ENCODE data around the gene SNRPA1. TPM values are rescaled to one million over a fixed set of nuclear protein-coding genes. Genes with fewer than 3 reads are reported as not detected.

SNRPA1 gene
- total RNA-seq, 2 experiments from 2014 or later, result 107 to 113 TPM

- H3K27ac Mint-ChIP-seq, result peak within 1 kb of the TSS; percentile 86
- no peaks in the 10 kb centered on the region for H3K9me3 Mint-ChIP-seq
- DNase-seq, result peak; percentile 91
- ChIA-PET CTCF (interaction anchor here (1.1 to 4.6 kb wide), 7 partner anchors 11 to 365 kb away, joined by 3 to 40 read pairs (median 4); no protein-coding TSS in a partner anchor), POLR2A (interaction anchor here (1.1 to 3.8 kb wide), 6 partner anchors 11 to 22 kb away, joined by 4 to 43 read pairs (median 6); partner anchors contain the start of gene SNRPA1)
- H3K27me3 Mint-ChIP-seq, result no peaks in the 10 kb centered on the region
- peaks cover 62% of the 10 kb centered on the region for H3K36me3 Mint-ChIP-seq (ENCODE audit: low read depth)
- H3K4me3 Mint-ChIP-seq, result peak within 1 kb of the TSS; percentile 96
- peaks cover 36% of the 10 kb centered on the region for H3K4me1 Mint-ChIP-seq
Observed at GRCh38 chr15:101277038-101277822, 17.8 kb downstream of the SNRPA1 start, which contains the start of gene SELENOS. Gene SELENOS, minus strand, starts transcription at chr15:101277485. Its CDS starts 68 bp downstream, at chr15:101277417.

- Mint-ChIP-seq H3K4me3 (peak overlapping the region; percentile 96), H3K9me3 (no peaks in the 10 kb centered on the region), H3K36me3 (ENCODE audit: low read depth) (peaks cover 61% of the 10 kb centered on the region), H3K27me3 (no peaks in the 10 kb centered on the region), H3K4me1 (peaks cover 36% of the 10 kb centered on the region), H3K27ac (peak overlapping the region; percentile 86)
- CTCF ChIA-PET, result interaction anchor here (0.7 to 4.6 kb wide), 8 partner anchors 12 to 373 kb away, joined by 3 to 40 read pairs (median 4); no protein-coding TSS in a partner anchor
- POLR2A ChIA-PET, result interaction anchor here (0.6 to 3.8 kb wide), 5 partner anchors 11 to 32 kb away, joined by 3 to 43 read pairs (median 4); partner anchors contain the start of gene SNRPA1
- DNase-seq, result peak; percentile 50
Observed at GRCh38 chr15:101276501-101277037, 18.5 kb downstream of the SNRPA1 start.

GRCh38 chr15:101275018-101275417, 20.0 kb downstream of the SNRPA1 start:
- POLR2A ChIA-PET, result interaction anchor here (1.2 to 3.8 kb wide), 2 partner anchors 20 to 35 kb away, joined by 3 to 43 read pairs; partner anchors contain the start of gene SNRPA1
- DNase-seq, result no peak
- Mint-ChIP-seq H3K4me3 (peak overlapping the region; percentile 96), H3K9me3 (no peaks in the 10 kb centered on the region), H3K27ac (peak overlapping the region; percentile 50), H3K27me3 (no peaks in the 10 kb centered on the region), H3K4me1 (peaks cover 36% of the 10 kb centered on the region), H3K36me3 (ENCODE audit: low read depth) (peaks cover 65% of the 10 kb centered on the region)
- CTCF ChIA-PET, result interaction anchor here (0.8 to 4.6 kb wide), 9 partner anchors 13 to 366 kb away, joined by 3 to 40 read pairs (median 5); no protein-coding TSS in a partner anchor

- ChIA-PET POLR2A (interaction anchor here (0.6 to 3.8 kb wide), 5 partner anchors 10 to 30 kb away, joined by 3 to 43 read pairs (median 3); partner anchors contain the start of genes CHSY1 and SNRPA1), CTCF (interaction anchor here (0.6 to 4.6 kb wide), 3 partner anchors 15 to 265 kb away, joined by 3 to 40 read pairs (median 3); no protein-coding TSS in a partner anchor)
- H3K9me3 Mint-ChIP-seq, result no peaks in the 10 kb centered on the region
- H3K4me1 Mint-ChIP-seq, result peaks cover 36% of the 10 kb centered on the region
- H3K27me3 Mint-ChIP-seq, result no peaks in the 10 kb centered on the region
- H3K27ac Mint-ChIP-seq, result no peak overlapping the region
- peaks cover 62% of the 10 kb centered on the region for H3K36me3 Mint-ChIP-seq (ENCODE audit: low read depth)
- no peak overlapping the region for H3K4me3 Mint-ChIP-seq
- no peak for DNase-seq
Observed at GRCh38 chr15:101273534-101273933, 21.5 kb downstream of the SNRPA1 start.

- POLR2A ChIA-PET, result interaction anchor here (0.7 to 0.9 kb wide), 2 partner anchors 13 to 20 kb away, joined by 3 to 4 read pairs; partner anchors contain the start of gene CHSY1
- Mint-ChIP-seq H3K27me3 (no peaks in the 10 kb centered on the region), H3K4me1 (peaks cover 30% of the 10 kb centered on the region), H3K4me3 (no peak overlapping the region), H3K36me3 (ENCODE audit: low read depth) (peaks cover 62% of the 10 kb centered on the region), H3K9me3 (no peaks in the 10 kb centered on the region), H3K27ac (no peak overlapping the region)
- CTCF ChIA-PET, result interaction anchor here (1.5 to 4.6 kb wide), 2 partner anchors 16 to 256 kb away, joined by 3 to 40 read pairs; no protein-coding TSS in a partner anchor
- no peak for DNase-seq
Observed at GRCh38 chr15:101272584-101272983, 22.5 kb downstream of the SNRPA1 start.

- Mint-ChIP-seq H3K36me3 (ENCODE audit: low read depth) (peaks cover 47% of the 10 kb centered on the region), H3K9me3 (no peaks in the 10 kb centered on the region), H3K27me3 (no peaks in the 10 kb centered on the region), H3K4me1 (peaks cover 8% of the 10 kb centered on the region), H3K27ac (no peak overlapping the region), H3K4me3 (no peak overlapping the region)
- DNase-seq, result no peak
- ChIA-PET CTCF (interaction anchor here (1.2 to 3.1 kb wide), 3 partner anchors 9 to 261 kb away, joined by 7 to 11 read pairs (median 7); no protein-coding TSS in a partner anchor), POLR2A (interaction anchor here (1.3 kb wide), 1 partner anchor 11 kb away, joined by 4 read pairs; no protein-coding TSS in a partner anchor)
Observed at GRCh38 chr15:101269479-101270223, 25.4 kb downstream of the SNRPA1 start.

- H3K27ac Mint-ChIP-seq, result no peak overlapping the region
- H3K27me3 Mint-ChIP-seq, result peaks cover 2% of the 10 kb centered on the region
- ChIA-PET CTCF (interaction anchor here (0.6 to 3.2 kb wide), 6 partner anchors 9 to 349 kb away, joined by 3 to 11 read pairs (median 4); partner anchors contain the start of gene LRRK1), POLR2A (interaction anchor here (0.9 to 1.9 kb wide), 4 partner anchors 9 to 177 kb away, joined by 3 to 8 read pairs (median 6); partner anchors contain the start of gene SNRPA1)
- H3K4me1 Mint-ChIP-seq, result peaks cover 3% of the 10 kb centered on the region
- no peak for DNase-seq
- no peak overlapping the region for H3K4me3 Mint-ChIP-seq
- peaks cover 26% of the 10 kb centered on the region for H3K36me3 Mint-ChIP-seq (ENCODE audit: low read depth)
- H3K9me3 Mint-ChIP-seq, result no peaks in the 10 kb centered on the region
Observed at GRCh38 chr15:101267320-101268104, 27.5 kb downstream of the SNRPA1 start.

- ChIA-PET CTCF (interaction anchor here (1.5 to 3.2 kb wide), 3 partner anchors 8 to 258 kb away, joined by 4 to 11 read pairs (median 9); no protein-coding TSS in a partner anchor), POLR2A (interaction anchor here (1.3 to 1.9 kb wide), 3 partner anchors 8 to 28 kb away, joined by 4 to 8 read pairs (median 7); partner anchors contain the start of gene SNRPA1)
- H3K27me3 Mint-ChIP-seq, result peaks cover 2% of the 10 kb centered on the region
- peaks cover 3% of the 10 kb centered on the region for H3K4me1 Mint-ChIP-seq
- DNase-seq, result no peak
- H3K9me3 Mint-ChIP-seq, result no peaks in the 10 kb centered on the region
- H3K27ac Mint-ChIP-seq, result no peak overlapping the region
- peaks cover 20% of the 10 kb centered on the region for H3K36me3 Mint-ChIP-seq (ENCODE audit: low read depth)
- no peak overlapping the region for H3K4me3 Mint-ChIP-seq
Observed at GRCh38 chr15:101266787-101267186, 28.3 kb downstream of the SNRPA1 start.

- Mint-ChIP-seq H3K27me3 (peaks cover 4% of the 10 kb centered on the region), H3K4me3 (no peak overlapping the region), H3K27ac (no peak overlapping the region), H3K4me1 (peaks cover 3% of the 10 kb centered on the region), H3K36me3 (ENCODE audit: low read depth) (peaks cover 12% of the 10 kb centered on the region), H3K9me3 (no peaks in the 10 kb centered on the region)
- ChIA-PET CTCF (interaction anchor here (1.1 to 3.2 kb wide), 4 partner anchors 8 to 258 kb away, joined by 3 to 11 read pairs (median 6); no protein-coding TSS in a partner anchor), POLR2A (interaction anchor here (1.9 kb wide), 1 partner anchor 29 kb away, joined by 7 read pairs; the partner anchor contains the start of gene SNRPA1)
- DNase-seq, result no peak
Observed at GRCh38 chr15:101266034-101266433, 29.0 kb downstream of the SNRPA1 start.

- H3K27ac Mint-ChIP-seq, result no peak overlapping the region
- H3K4me1 Mint-ChIP-seq, result peaks cover 3% of the 10 kb centered on the region
- H3K36me3 Mint-ChIP-seq (ENCODE audit: low read depth), result peaks cover 8% of the 10 kb centered on the region
- peaks cover 7% of the 10 kb centered on the region for H3K27me3 Mint-ChIP-seq
- H3K9me3 Mint-ChIP-seq, result no peaks in the 10 kb centered on the region
- ChIA-PET CTCF (interaction anchor here (1.1 kb wide), 1 partner anchor 23 kb away, joined by 3 read pairs; no protein-coding TSS in a partner anchor), POLR2A (no interaction called here)
- no peak for DNase-seq
- H3K4me3 Mint-ChIP-seq, result no peak overlapping the region
Observed at GRCh38 chr15:101264911-101265641, 30.0 kb downstream of the SNRPA1 start.

- H3K27ac Mint-ChIP-seq, result no peak overlapping the region
Observed at GRCh38 chr15:101264011-101264410, 31.0 kb downstream of the SNRPA1 start.

More at GRCh38 chr15:101264011-101264410, 31.0 kb downstream of the SNRPA1 start:
- POLR2A ChIA-PET, result no interaction called here
- CTCF ChIA-PET, result interaction anchor here (1.0 kb wide), 1 partner anchor 21 kb away, joined by 3 read pairs; no protein-coding TSS in a partner anchor
- Mint-ChIP-seq H3K27me3 (peaks cover 14% of the 10 kb centered on the region), H3K9me3 (no peaks in the 10 kb centered on the region), H3K36me3 (ENCODE audit: low read depth) (peaks cover 3% of the 10 kb centered on the region), H3K4me3 (no peak overlapping the region), H3K4me1 (peaks cover 3% of the 10 kb centered on the region)
- DNase-seq, result no peak
